GM21786 (cell line): ENCODE results near the gene AKNAD1.
"Not testable (repeated sequence)": the region's sequence is repeated elsewhere in the genome, so short reads cannot be mapped to it uniquely, and the experiment has no call there.

ENCODE experiments used
- ATAC-seq: cut with Tn5 transposase; IDR thresholded peaks from one replicate; pipeline ENCODE4 v1.9.1; 2021; ENCODE audit not compliant: unreplicated experiment

Gene AKNAD1, protein sequence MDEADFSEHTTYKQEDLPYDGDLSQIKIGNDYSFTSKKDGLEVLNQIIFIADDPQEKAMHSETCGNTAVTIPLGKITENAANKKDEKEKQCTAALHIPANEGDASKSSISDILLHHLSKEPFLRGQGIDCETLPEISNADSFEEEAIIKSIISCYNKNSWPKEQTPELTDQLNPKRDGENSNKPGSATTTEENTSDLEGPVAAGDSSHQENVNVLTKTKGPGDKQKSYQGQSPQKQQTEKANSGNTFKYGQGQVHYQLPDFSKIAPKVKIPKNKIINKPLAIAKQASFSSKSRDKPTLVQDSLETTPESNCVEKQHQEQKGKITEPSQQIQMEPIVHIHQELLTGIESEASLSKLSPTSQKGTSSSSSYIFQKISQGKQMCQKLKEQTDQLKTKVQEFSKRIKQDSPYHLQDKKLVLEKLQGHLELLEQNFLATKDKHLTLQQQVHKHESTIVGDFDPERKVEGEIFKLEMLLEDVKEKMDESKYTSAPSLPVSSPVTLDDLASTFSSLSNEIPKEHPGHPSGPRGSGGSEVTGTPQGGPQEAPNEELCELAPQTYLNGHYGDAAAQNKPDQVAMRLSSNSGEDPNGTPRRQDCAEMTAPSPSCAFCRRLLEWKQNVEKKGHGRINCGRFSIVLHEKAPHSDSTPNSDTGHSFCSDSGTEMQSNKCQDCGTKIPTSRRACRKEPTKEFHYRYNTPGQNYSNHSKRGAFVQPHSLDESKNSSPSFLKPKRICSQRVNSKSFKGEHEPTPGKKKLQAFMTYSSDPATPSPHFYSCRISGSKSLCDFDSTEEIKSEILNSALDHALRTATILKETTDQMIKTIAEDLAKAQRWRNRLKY

GRCh38 chr1:108856994-108857393 is at the start of gene AKNAD1:
AKNAD1 (minus strand) TSS chr1:108857094; CDS start chr1:108852664, 4,430 bp downstream.
- no peak for ATAC-seq

DNA sequence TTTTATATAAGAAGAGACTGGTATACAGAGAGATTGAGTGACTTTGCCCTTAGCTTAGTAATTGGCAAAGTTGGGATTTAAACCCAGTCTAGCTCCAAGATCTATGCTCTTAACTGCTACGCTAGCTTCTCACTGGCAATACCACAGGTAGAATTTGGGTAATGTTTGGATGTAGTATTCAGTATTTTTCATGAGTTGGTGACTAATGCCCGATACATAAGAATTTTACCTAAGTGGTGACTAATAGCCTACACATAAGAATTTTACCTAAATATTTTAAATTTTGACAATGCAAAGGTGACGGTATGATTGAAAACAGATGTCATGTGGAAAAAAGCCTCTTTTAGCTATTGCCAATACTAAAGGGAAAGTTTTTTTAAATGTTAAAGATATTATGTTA is 44.2 kb upstream of the AKNAD1 start:
- ATAC-seq, result no peak

DNA sequence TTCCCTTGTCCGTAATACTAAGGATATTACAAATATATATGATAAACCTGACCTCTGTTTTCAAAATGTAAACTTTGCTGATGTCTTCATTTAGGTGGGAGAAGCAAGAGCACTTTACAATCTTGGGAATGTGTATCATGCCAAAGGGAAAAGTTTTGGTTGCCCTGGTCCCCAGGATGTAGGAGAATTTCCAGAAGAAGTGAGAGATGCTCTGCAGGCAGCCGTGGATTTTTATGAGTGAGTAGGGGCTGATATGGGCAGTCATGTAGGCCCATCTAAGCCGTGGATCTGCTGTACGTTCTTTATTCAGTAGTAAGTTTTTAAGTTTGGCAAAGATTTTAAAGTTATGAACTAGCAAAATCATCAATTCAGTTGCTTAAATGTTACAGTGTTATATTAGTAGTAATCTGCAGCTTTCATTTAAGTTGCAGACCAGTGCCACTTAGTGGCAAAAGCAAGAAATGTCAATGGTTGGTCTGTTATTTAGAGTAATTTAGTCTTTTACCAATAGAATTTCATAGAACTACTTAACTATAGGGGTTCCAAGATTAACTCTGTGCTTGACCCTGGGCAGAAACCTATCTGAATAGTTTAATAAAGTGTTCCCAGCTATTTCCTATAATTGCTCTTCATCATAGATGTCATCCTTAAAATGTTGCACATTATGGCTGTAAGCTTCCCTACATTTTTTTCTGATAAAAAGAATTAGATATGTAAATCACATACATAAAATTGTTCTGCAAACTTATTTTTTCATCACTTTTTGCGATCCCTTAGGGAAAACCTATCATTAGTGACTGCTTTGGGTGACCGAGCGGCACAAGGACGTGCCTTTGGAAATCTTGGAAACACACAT is 41.2 kb upstream of the AKNAD1 start:
- no peak for ATAC-seq

DNA sequence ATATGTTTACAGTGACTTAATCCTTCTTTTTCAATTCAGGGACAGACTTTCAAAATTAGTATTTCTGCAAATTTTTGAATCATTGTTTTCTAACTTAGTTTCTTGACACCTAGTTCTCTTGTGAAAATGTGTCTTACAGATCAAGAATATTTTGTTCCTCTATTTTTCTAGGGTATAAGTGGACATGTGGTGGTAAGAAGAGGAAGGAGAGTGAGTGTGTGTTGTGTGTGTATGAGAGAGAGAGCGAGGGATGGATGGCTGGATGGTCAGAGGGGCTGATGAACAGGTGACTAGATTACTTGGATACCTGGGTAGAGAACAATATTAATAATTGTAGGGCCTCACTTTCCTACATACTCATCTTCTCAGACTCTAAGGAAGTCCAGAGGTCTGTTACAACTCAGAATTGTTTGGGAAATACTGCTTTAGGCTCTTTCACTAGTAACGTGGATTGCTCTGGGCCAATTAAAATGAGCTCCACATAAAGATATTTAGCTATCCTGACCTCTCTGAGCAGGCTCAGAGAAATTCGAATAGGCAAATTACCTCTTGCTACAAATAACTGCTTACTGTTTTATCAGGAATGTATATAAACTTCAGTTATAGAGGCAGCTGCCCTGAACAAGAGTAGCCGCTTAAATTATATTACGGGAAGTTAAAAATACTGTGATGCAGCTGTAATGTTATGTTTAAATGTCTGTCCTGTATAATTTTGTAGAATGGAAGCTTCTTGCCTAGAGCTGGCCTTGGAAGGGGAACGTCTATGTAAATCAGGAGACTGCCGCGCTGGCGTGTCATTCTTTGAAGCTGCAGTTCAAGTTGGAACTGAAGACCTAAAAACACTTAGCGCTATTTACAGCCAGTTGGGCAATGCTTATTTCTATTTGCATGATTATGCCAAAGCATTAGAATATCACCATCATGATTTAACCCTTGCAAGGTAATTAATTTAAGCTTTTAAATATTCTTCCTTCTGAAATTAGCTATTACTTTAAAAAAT is 39.6 kb upstream of the AKNAD1 start:
- ATAC-seq, result no peak

- no peak for ATAC-seq
Measured at GRCh38 chr1:108893141-108893530, 36.2 kb upstream of the AKNAD1 start.

GRCh38 chr1:108892356-108893140 is 35.7 kb upstream of the AKNAD1 start:
- no peak for ATAC-seq

DNA sequence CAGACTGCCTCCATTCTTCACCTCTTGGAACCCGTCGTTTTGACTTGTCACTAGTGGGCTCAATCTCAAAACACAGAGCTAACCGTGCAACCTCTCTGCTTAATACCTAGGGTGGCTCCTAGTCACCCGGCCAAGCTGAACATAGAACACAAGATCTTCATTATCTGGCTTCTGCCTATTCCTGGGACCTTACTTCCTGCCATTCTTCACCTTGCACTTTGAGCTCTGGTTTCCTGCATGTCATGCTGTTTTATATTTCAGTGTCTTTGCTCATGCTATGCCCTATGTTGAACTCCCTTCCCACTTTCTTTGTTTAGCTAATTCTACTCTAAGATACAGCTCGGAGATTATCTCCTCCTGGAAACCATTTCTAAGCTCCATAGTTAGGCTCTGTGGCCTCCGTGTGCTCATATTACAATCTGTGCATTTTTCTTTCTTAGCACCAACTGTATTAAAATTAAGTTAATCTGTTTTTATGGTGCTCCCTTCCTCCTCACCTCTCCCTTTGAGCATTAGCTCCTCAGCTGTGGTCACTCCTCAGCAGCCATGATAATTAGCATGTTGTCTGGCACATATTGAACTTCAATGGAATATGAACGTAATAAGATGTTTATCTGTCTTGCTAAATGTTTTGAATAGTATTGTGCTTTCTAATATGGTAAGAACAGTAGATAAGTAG is 33.0 kb upstream of the AKNAD1 start:
- ATAC-seq, result no peak

GRCh38 chr1:108889006-108889645 is 32.2 kb upstream of the AKNAD1 start:
- not testable (repeated sequence) for ATAC-seq

DNA sequence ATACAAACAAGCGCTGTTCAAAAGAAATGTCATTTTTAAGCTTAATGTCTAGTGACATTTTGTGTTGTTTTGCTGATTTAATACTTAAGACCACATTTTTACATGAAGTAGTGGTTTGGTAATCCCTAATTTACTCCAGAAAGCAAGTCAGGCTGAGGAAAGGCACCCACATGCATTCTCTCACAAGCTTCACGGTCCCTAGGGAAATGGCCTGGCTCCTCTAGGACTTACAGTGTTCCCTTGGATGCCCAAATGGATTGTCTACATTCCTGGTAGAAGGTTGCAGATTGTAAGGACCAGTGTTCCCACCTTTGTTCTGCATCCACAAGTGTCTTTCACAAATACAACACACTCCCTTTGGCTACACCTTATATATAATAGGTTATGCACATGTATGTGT is 29.4 kb upstream of the AKNAD1 start:
- ATAC-seq, result no peak

DNA sequence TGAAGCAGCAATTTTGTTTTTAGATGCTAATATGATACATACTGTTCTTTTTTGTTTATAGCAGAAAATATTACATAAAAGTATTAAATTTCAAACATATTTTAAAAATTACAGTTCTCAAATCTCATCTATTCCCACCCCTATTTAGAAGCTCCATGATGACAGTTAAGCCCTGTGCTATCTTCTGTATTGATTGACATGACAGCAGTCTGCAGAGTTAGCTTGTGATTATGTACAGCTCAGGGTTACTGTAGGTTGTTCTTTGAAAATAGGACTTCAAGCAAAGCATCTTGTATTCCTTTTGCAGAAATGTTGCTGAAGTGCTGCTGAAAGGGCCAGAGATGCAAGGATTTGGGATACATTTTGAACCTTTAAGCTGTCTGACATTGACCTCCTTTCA is 28.1 kb upstream of the AKNAD1 start:
- ATAC-seq, result no peak

DNA sequence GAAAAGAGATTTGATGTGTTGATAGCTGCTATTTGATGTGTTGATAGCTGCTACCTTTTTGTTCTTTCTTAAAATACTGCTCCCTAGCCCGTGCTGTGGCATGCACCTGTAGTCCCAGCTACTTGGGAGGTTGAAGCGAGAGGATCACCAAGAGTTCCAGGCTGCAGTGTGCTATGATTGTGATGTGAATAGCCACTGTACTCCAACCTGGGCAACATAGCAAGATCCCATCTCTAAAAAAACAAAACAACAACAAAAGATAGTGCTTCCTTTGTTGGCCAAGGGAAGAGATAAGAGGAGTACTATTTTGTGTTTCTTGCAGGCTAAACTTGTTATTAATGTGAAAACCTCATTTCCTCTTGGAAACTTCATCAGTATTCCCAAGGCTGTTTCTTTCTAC is 25.9 kb upstream of the AKNAD1 start:
- ATAC-seq, result no peak

GRCh38 chr1:108881369-108881768 is 24.5 kb upstream of the AKNAD1 start:
- no peak for ATAC-seq

- ATAC-seq, result no peak
Measured at GRCh38 chr1:108880850-108881249, 24.0 kb upstream of the AKNAD1 start.

DNA sequence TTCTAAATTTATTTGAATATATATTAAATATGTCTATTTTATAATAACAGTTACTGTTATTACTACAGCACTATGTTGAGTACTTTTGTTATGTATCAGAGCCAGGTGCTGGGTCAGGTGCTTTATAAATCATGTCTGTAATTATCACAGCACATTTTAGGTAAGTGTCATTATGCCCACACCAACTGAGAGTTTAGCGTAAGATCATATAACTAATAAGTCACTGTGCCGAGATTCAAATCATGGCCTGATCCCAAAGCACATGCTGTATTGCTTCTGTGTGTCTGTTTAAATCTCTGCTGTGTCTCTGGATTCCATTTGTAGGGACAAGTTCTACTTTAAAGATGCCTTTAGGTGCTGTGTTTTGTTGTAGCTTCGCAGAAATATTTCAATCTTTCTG is 21.8 kb upstream of the AKNAD1 start:
- ATAC-seq, result no peak

- ATAC-seq, result no peak
Measured at GRCh38 chr1:108878160-108878469, 21.2 kb upstream of the AKNAD1 start.

GRCh38 chr1:108877348-108878159 is 20.7 kb upstream of the AKNAD1 start:
- no peak for ATAC-seq

DNA sequence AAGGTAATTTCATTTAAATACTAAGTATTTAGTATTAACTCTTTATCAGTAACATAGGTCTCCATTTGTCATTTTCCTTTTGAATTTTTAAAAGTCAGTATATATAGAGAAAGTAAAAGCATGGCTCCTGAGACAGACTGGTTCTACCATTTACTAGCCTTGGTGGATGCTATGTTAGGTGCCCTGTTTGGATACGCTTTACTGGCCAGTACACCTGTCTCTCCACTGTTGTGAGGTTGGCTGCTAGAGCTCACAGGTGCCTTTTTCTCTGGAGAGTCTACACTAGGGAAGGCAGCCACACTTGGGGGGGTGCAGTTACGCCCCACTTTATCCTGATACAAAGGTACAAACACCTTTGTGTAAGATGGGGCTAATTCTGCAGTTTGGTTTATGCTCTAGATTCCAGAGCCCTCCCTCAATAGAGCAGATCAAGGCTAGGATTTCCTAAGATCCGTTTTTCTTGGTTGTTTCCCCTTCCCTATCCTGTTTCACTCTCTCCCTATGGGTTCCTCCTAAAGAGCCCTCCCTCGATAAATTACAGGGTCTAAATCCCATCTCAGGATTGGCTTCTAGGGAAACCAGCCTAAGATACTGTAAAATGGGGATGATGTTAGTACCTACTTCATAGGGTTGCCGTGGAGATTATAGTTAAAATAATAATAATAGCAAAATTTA is 14.3 kb upstream of the AKNAD1 start:
- ATAC-seq, result no peak
